DMS 273 (cell line): ENCODE data around the gene MYO1G.

Experiments
- DNase-seq: peaks from one replicate; lab custom pipeline; 2025; ENCODE audit not compliant: unreplicated experiment; lab: John Stamatoyannopoulos, UW

MYO1G gene

GRCh38 chr7:44967571-44968446 lies 11.0 kb downstream of the MYO1G start:
- DNase-seq = no peak

- no peak for DNase-seq
Observed at GRCh38 chr7:44966731-44967538, 11.9 kb downstream of the MYO1G start.

- no peak for DNase-seq
Observed at GRCh38 chr7:44965937-44966730, 12.7 kb downstream of the MYO1G start.

- no peak for DNase-seq
Observed at GRCh38 chr7:44965441-44965903, 13.3 kb downstream of the MYO1G start.

- no peak for DNase-seq
Observed at GRCh38 chr7:44964831-44965440, 13.9 kb downstream of the MYO1G start.

- DNase-seq = peak; percentile 68
Observed at GRCh38 chr7:44964384-44964830, 14.4 kb downstream of the MYO1G start.

- DNase-seq = no peak
Observed at GRCh38 chr7:44963364-44964290, 15.2 kb downstream of the MYO1G start.

GRCh38 chr7:44962483-44963251 lies 16.1 kb downstream of the MYO1G start:
- DNase-seq = no peak

GRCh38 chr7:44961844-44962482 lies 16.9 kb downstream of the MYO1G start:
- no peak for DNase-seq

GRCh38 chr7:44960011-44960580 lies 18.7 kb downstream of the MYO1G start:
- DNase-seq = no peak

- no peak for DNase-seq
Observed at GRCh38 chr7:44959433-44959951, 19.3 kb downstream of the MYO1G start.

GRCh38 chr7:44958645-44959344 lies 20.0 kb downstream of the MYO1G start:
- no peak for DNase-seq

- no peak for DNase-seq
Observed at GRCh38 chr7:44956157-44956766, 22.6 kb downstream of the MYO1G start.

- no peak for DNase-seq
Observed at GRCh38 chr7:44955733-44956132, 23.1 kb downstream of the MYO1G start.

GRCh38 chr7:44953156-44953555 lies 25.7 kb downstream of the MYO1G start:
- DNase-seq = no peak

GRCh38 chr7:44949303-44949702 lies 29.5 kb downstream of the MYO1G start:
- no peak for DNase-seq

GRCh38 chr7:44945479-44945878 lies 33.3 kb downstream of the MYO1G start:
- DNase-seq = no peak
